Body of pancreas (tissue), 4 donors: ENCODE measurements around the gene LRRC3B.

Experiments used
- POLR2A ChIP-seq, 3 donors: fragments of 450-650 bp; IDR thresholded peaks; one replicate each; pipeline ENCODE4 v1.6.1; 2016; ENCODE audit warnings: antibody characterized with exemption in 3 of 3, mild to moderate bottlenecking in 2 of 3
- TF ChIP-seq, protein P1 (sequence below), 7 experiments: fragments of 450-650 bp in 4 of 7; fragments of 200-600 bp in 3 of 7; sonication (generic) in 3 of 7; IDR thresholded peaks; one replicate each; pipeline ENCODE4 v1.5.1; 2016 to 2019; ENCODE audit warnings: antibody characterized with exemption in 7 of 7

DNA sequence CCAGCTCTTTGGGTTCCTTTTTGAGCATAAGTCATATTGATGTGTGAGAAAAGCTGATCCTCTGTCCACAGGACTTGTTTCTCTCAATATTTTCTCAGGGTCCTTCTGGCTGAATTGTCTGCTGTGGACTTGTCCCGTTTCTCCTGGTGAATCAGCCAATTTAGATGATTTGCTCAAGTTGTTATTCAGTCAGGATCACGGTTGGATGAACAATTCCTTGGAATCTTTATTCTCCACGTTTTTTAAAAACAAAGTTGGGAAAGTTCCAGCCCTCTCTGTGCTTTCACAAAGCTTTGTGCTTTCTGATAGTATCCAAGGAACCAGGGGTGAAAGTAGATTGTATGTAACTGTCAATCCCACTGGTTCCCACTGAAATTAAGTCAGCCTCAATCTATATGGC lies 61.3 kb downstream of the LRRC3B start:
- TF ChIP-seq, protein P1, sequence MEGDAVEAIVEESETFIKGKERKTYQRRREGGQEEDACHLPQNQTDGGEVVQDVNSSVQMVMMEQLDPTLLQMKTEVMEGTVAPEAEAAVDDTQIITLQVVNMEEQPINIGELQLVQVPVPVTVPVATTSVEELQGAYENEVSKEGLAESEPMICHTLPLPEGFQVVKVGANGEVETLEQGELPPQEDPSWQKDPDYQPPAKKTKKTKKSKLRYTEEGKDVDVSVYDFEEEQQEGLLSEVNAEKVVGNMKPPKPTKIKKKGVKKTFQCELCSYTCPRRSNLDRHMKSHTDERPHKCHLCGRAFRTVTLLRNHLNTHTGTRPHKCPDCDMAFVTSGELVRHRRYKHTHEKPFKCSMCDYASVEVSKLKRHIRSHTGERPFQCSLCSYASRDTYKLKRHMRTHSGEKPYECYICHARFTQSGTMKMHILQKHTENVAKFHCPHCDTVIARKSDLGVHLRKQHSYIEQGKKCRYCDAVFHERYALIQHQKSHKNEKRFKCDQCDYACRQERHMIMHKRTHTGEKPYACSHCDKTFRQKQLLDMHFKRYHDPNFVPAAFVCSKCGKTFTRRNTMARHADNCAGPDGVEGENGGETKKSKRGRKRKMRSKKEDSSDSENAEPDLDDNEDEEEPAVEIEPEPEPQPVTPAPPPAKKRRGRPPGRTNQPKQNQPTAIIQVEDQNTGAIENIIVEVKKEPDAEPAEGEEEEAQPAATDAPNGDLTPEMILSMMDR (IDR thresholded peaks at IDR 0.05), result no peak
- no peak for TF ChIP-seq POLR2A (IDR thresholded peaks at IDR 0.05)
